HepG2 (cell line): ENCODE measurements around the gene VAMP4. TPM values are rescaled to one million over a fixed set of nuclear protein-coding genes. Genes with fewer than 3 reads are reported as not detected.

ENCODE experiments used
- ATAC-seq: fragments of 200-7000 bp; cut with Tn5 transposase; 3 replicates; pipeline ENCODE4 v1.9.1; 2020; ENCODE audit warnings: mild to moderate bottlenecking, moderate library complexity
- BruUV-seq: library from RNA; stranded (reverse); fragments of 400-500 nt; replicated peaks from 2 replicates; lab custom pipeline; 2021; lab: Mats Ljungman, UMichigan
- CTCF ChIA-PET: fragments of 300-600 bp; formaldehyde crosslinking; extraction: SDS; loops from one replicate; lab custom pipeline; 2021; ENCODE audit warnings: low total read pairs, inconsistent platforms, low intra/inter-chr PET ratio; lab: Yijun Ruan, JAX
- POLR2A ChIA-PET: fragments of 350-600 bp; sonication (Branson Sonifier 250); formaldehyde crosslinking; loops from one replicate; lab custom pipeline; 2020; ENCODE audit warnings: antibody characterized with exemption, inconsistent platforms; lab: Yijun Ruan, JAX
- DNase-seq: peaks from one replicate; pipeline ENCODE4 v3.0.0-alpha.2; 2015; ENCODE audit warnings: low spot score
- FAIRE-seq: peaks from 3 replicates; lab custom pipeline; 2011; peaks lifted over from hg19 to GRCh38; lab: Jason Lieb, UNC
- H2AFZ ChIP-seq: one replicate; pipeline ENCODE4 v1.6.1; 2011; ENCODE audit warnings: low read length, inconsistent platforms
- H3K27ac ChIP-seq: fragments of 300-600 bp; 3 replicates; pipeline ENCODE4 v1.8.0; 2011; ENCODE audit warnings: mixed run types, mild to moderate bottlenecking, mixed read lengths, low read length, inconsistent platforms; ENCODE audit not compliant: insufficient read depth; ENCODE audit errors: extremely low read length
- H3K27me3 ChIP-seq, 2 experiments: fragments of 200-600 bp in 1 of 2; 2 replicates in 1 of 2; 3 replicates in 1 of 2; pipeline versions ENCODE4 v1.6.0 to v1.8.0; 2011; ENCODE audit warnings: low read length in 2 of 2, mild to moderate bottlenecking in 2 of 2, moderate library complexity in 2 of 2, inconsistent platforms in 1 of 2; ENCODE audit not compliant: insufficient read depth in 2 of 2, control insufficient read depth in 1 of 2
- H3K36me3 ChIP-seq, 2 experiments: fragments of 200-600 bp in 1 of 2; replicated peaks in 1 of 2; 2 replicates in 1 of 2; 3 replicates in 1 of 2; pipeline versions ENCODE4 v1.5.1 to v1.8.0; 2011; ENCODE audit warnings: low read length in 2 of 2, inconsistent platforms in 1 of 2; ENCODE audit not compliant: insufficient read depth in 2 of 2, control insufficient read depth in 1 of 2
- H3K4me1 ChIP-seq: 2 replicates; pipeline ENCODE4 v1.5.1; 2012; ENCODE audit warnings: low read length, inconsistent platforms; ENCODE audit not compliant: insufficient read depth
- H3K4me2 ChIP-seq: 2 replicates; pipeline ENCODE4 v1.6.0; 2011; ENCODE audit warnings: low read depth, low read length, inconsistent platforms
- H3K4me3 ChIP-seq, 3 experiments: fragments of 200-600 bp in 1 of 3; sonication (generic), shearing (Covaris generic) in 1 of 3; replicated peaks in 1 of 3; 2 replicates each; pipeline ENCODE4 v1.5.1; 2011 to 2016; ENCODE audit warnings: low read length in 3 of 3, inconsistent platforms in 2 of 3, low read depth in 2 of 3, mild to moderate bottlenecking in 2 of 3, control low read depth in 1 of 3, mixed read lengths in 1 of 3; ENCODE audit not compliant: insufficient read depth in 1 of 3
- H3K79me2 ChIP-seq: one replicate; pipeline ENCODE4 v1.6.1; 2011; ENCODE audit warnings: low read length, inconsistent platforms; ENCODE audit not compliant: insufficient read depth
- H3K9ac ChIP-seq: 2 replicates; pipeline ENCODE4 v1.6.0; 2011; ENCODE audit warnings: mild to moderate bottlenecking, low read depth, low read length, inconsistent platforms; ENCODE audit not compliant: insufficient read depth
- H3K9me3 ChIP-seq: 2 replicates; pipeline ENCODE4 v1.5.1; 2012; ENCODE audit warnings: mild to moderate bottlenecking, low read length
- H4K20me1 ChIP-seq: 2 replicates; pipeline ENCODE4 v1.6.0; 2011; ENCODE audit warnings: inconsistent platforms, mild to moderate bottlenecking, low read length, moderate library complexity; ENCODE audit not compliant: insufficient read depth
- AFF4 ChIP-seq: sonication (generic); formaldehyde crosslinking; IDR thresholded peaks from 2 replicates; pipeline ENCODE4 v1.4.0; 2020; ENCODE audit warnings: missing genetic modification reagents
- CBX2 ChIP-seq, 2 experiments: fragments of 200-600 bp in 1 of 2; sonication (generic); formaldehyde crosslinking in 1 of 2; IDR thresholded peaks; 2 replicates each; pipeline versions ENCODE4 v1.7.0 to v1.8.1; 2018 to 2022; ENCODE audit warnings: low read depth in 2 of 2, low read length in 1 of 2, mild to moderate bottlenecking in 1 of 2, missing genetic modification reagents in 1 of 2
- SP4 ChIP-seq: sonication (generic); formaldehyde crosslinking; IDR thresholded peaks from 2 replicates; pipeline ENCODE4 v1.8.1; 2023; ENCODE audit warnings: mild to moderate bottlenecking, missing genetic modification reagents
- ZFP82 ChIP-seq: sonication (generic); formaldehyde crosslinking; IDR thresholded peaks from 2 replicates; pipeline ENCODE4 v1.5.1; 2020; ENCODE audit warnings: mild to moderate bottlenecking, missing genetic modification reagents, borderline replicate concordance
- ZMYM2 ChIP-seq: sonication (generic); formaldehyde crosslinking; IDR thresholded peaks from 2 replicates; pipeline ENCODE4 v1.8.0; 2022; ENCODE audit warnings: mild to moderate bottlenecking, missing genetic modification reagents
- ZMYM3 ChIP-seq: sonication (generic); formaldehyde crosslinking; IDR thresholded peaks from 2 replicates; pipeline ENCODE4 v1.5.1; 2020; ENCODE audit warnings: mild to moderate bottlenecking, missing genetic modification reagents
- ZNF136 ChIP-seq: sonication (generic); formaldehyde crosslinking; IDR thresholded peaks from 2 replicates; pipeline ENCODE4 v1.8.1; 2022; ENCODE audit warnings: low read depth, mild to moderate bottlenecking, moderate library complexity, missing genetic modification reagents
- ZNF670 ChIP-seq: sonication (generic); formaldehyde crosslinking; IDR thresholded peaks from 2 replicates; pipeline ENCODE4 v1.8.0; 2022; ENCODE audit warnings: mild to moderate bottlenecking, missing genetic modification reagents, borderline replicate concordance
- ZNF883 ChIP-seq: sonication (generic); formaldehyde crosslinking; IDR thresholded peaks from 2 replicates; pipeline ENCODE4 v1.5.1; 2020; ENCODE audit warnings: mild to moderate bottlenecking, missing genetic modification reagents; ENCODE audit errors: not compliant biosample characterization
- in situ Hi-C: cut with HindIII; loops from 2 replicates; pipeline ENCODE4 v1.10.0; 2017; ENCODE audit warnings: low pct_unique_long_range_greater_than_20kb; ENCODE audit not compliant: extremely low pct_ligation_motif_present
- intact Hi-C: fragments of 100-400 bp; cut with micrococcal nuclease; formaldehyde crosslinking; loops from one replicate; pipeline ENCODE4 v1.10.0; 2022; ENCODE audit not compliant: unreplicated experiment
- polyA plus RNA-seq, 8 experiments: library from polyadenylated mRNA; depleted of rRNA in 3 of 8; stranded (reverse) in 7 of 8; unstranded in 1 of 8; fragments of >200 nt; fragmentation: Illumina TruSeq in 4 of 8; extraction: Trizol in 4 of 8; gene quantifications; 2 replicates each; pipeline versions ENCODE4 v1.2.1 to v1.2.3, GENCODE V29; 2011 to 2016; ENCODE audit warnings: low read depth in 4 of 8, missing spikeins in 1 of 8, mixed read lengths in 1 of 8; ENCODE audit not compliant: insufficient read depth in 1 of 8
- total RNA-seq, 5 experiments: library from RNA; depleted of rRNA; stranded (reverse); fragments of >200 nt; fragmentation: Illumina TruSeq; extraction: Trizol; gene quantifications; 2 replicates each; pipeline ENCODE4 v1.2.3, GENCODE V29; 2016; ENCODE audit warnings: low read depth in 1 of 5
- TF ChIP-seq, protein P1 (sequence below): sonication (generic); formaldehyde crosslinking; IDR thresholded peaks from 2 replicates; pipeline ENCODE4 v1.4.0; 2020; ENCODE audit warnings: missing genetic modification reagents

The VAMP4 gene
- total and polyA plus RNA-seq, 2 of the 13 experiments (the other 11 are each of a cell fraction or from before 2014, with no cell fraction given): 1.4 to 2.0 TPM

- ATAC-seq (no peak), FAIRE-seq (no peak), DNase-seq (no peak)
- Histone ChIP-seq H4K20me1 (no peaks in the 10 kb centered on the region), H2AFZ (no peak overlapping the region), H3K9me3 (no peaks in the 10 kb centered on the region), H3K36me3 (no peaks in the 10 kb centered on the region), H3K4me3 (no peak overlapping the region), H3K79me2 (no peaks in the 10 kb centered on the region), H3K9ac (no peak overlapping the region), H3K4me1 (no peaks in the 10 kb centered on the region), H3K27ac (no peak overlapping the region), H3K4me2 (no peak overlapping the region), H3K27me3 (no peaks in the 10 kb centered on the region)
- no TSS peak for BruUV-seq
- intact Hi-C loops: no loop called here
- CTCF ChIA-PET: no interaction called here
- no peak for TF ChIP-seq ZNF883 (CRISPR knock-in tag)
- no peak for TF ChIP-seq CBX2 (IDR thresholded peaks at IDR 0.05; ENCODE audit: low read depth, low read length)
- no peak for TF ChIP-seq CBX2 (CRISPR knock-in tag; IDR thresholded peaks at IDR 0.05; ENCODE audit: low read depth)
- no peak for TF ChIP-seq ZMYM3 (CRISPR knock-in tag)
- no peak for TF ChIP-seq ZNF136 (CRISPR knock-in tag)
- TF ChIP-seq AFF4: no peak
- TF ChIP-seq, protein P1, sequence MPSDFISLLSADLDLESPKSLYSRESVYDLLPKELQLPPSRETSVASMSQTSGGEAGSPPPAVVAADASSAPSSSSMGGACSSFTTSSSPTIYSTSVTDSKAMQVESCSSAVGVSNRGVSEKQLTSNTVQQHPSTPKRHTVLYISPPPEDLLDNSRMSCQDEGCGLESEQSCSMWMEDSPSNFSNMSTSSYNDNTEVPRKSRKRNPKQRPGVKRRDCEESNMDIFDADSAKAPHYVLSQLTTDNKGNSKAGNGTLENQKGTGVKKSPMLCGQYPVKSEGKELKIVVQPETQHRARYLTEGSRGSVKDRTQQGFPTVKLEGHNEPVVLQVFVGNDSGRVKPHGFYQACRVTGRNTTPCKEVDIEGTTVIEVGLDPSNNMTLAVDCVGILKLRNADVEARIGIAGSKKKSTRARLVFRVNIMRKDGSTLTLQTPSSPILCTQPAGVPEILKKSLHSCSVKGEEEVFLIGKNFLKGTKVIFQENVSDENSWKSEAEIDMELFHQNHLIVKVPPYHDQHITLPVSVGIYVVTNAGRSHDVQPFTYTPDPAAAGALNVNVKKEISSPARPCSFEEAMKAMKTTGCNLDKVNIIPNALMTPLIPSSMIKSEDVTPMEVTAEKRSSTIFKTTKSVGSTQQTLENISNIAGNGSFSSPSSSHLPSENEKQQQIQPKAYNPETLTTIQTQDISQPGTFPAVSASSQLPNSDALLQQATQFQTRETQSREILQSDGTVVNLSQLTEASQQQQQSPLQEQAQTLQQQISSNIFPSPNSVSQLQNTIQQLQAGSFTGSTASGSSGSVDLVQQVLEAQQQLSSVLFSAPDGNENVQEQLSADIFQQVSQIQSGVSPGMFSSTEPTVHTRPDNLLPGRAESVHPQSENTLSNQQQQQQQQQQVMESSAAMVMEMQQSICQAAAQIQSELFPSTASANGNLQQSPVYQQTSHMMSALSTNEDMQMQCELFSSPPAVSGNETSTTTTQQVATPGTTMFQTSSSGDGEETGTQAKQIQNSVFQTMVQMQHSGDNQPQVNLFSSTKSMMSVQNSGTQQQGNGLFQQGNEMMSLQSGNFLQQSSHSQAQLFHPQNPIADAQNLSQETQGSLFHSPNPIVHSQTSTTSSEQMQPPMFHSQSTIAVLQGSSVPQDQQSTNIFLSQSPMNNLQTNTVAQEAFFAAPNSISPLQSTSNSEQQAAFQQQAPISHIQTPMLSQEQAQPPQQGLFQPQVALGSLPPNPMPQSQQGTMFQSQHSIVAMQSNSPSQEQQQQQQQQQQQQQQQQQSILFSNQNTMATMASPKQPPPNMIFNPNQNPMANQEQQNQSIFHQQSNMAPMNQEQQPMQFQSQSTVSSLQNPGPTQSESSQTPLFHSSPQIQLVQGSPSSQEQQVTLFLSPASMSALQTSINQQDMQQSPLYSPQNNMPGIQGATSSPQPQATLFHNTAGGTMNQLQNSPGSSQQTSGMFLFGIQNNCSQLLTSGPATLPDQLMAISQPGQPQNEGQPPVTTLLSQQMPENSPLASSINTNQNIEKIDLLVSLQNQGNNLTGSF (CRISPR knock-in tag): no peak
- no peak for TF ChIP-seq SP4
- no peak for TF ChIP-seq ZFP82 (CRISPR knock-in tag)
- no peak for TF ChIP-seq ZNF670
- no peak for TF ChIP-seq ZMYM2 (CRISPR knock-in tag)
- in situ Hi-C loops: no loop called here
- POLR2A ChIA-PET: no interaction called here
Observed at GRCh38 chr1:171702598-171702997, 39.3 kb downstream of the VAMP4 start.
